ENCODE measurements around the gene EIF5AL1. TPM values are rescaled to one million over a fixed set of nuclear protein-coding genes. Genes with fewer than 3 reads are reported as not detected.

Gene EIF5AL1
- total RNA-seq, 1 donor from 2014 or later, result 0.26 TPM

DNA sequence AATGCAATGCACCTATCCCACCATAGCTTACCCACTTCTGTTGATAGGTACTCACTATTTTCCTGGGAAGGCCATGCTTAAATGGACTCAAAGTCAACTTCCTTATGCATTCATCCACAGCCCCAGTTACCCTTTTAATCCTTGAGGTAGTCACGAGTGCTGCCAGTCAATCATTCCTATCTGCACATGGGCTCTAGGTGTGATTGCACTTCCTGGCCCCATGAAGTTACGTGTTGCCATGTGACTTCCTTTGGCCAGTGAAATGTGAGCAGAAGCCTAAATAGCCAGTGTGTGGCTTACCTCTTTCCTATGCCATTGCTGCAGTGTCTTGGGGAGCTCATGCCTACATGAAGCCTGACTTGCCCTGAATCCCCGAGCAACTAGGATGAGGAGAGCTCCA is 23.5 kb upstream of the EIF5AL1 start:
- H3K4me3 ChIP-seq (ENCODE audit: low read depth, low read length), result no peak overlapping the region
- no peaks in the 10 kb centered on the region for H3K27me3 ChIP-seq (ENCODE audit: control insufficient read depth, insufficient read depth, low read length)
- no peaks in the 10 kb centered on the region for H3K36me3 ChIP-seq (ENCODE audit: control insufficient read depth, insufficient read depth, low read length)
- FAIRE-seq (no peak), DNase-seq (ENCODE audit: low read depth) (no peak)
- TF ChIP-seq, protein P1, sequence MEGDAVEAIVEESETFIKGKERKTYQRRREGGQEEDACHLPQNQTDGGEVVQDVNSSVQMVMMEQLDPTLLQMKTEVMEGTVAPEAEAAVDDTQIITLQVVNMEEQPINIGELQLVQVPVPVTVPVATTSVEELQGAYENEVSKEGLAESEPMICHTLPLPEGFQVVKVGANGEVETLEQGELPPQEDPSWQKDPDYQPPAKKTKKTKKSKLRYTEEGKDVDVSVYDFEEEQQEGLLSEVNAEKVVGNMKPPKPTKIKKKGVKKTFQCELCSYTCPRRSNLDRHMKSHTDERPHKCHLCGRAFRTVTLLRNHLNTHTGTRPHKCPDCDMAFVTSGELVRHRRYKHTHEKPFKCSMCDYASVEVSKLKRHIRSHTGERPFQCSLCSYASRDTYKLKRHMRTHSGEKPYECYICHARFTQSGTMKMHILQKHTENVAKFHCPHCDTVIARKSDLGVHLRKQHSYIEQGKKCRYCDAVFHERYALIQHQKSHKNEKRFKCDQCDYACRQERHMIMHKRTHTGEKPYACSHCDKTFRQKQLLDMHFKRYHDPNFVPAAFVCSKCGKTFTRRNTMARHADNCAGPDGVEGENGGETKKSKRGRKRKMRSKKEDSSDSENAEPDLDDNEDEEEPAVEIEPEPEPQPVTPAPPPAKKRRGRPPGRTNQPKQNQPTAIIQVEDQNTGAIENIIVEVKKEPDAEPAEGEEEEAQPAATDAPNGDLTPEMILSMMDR (IDR thresholded peaks at IDR 0.05; ENCODE audit: insufficient read depth, low read length, severe bottlenecking), result no peak

DNA sequence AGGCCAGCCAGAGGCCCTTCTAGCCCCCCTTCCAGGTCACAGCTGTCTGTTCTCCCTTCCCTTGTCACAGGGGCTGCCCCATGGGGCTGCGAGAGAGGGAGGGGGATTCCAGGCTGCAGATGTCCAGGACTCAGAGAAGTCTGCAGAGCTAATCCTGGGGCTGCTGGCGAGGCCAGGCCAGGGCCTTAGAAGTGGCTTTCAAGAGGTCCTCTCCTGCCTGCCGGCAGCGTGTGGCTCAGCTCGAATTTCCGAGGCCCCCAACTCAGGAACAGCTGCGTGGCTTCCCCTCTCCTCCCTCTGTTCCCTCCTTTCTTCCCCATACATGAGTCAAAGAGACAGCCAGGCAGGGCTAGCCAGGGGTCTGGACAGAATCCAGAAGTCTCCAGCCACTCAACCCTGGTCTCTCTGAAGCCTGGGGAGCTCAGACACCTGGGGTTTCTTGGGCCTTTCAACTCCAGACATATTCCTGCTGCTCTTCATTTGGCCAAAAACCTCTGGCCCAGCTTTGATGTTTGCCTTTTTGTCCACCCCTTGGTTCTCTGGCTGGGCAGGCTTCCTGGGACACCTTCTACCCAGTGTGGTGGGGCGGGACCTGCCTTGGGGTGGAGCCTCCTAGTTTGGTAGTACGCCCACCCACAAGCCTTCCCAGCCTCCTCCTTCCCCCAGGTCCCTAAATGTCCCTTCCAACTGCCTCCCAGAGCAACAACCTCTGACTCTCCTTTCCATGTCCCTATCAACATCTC is 21.8 kb upstream of the EIF5AL1 start:
- Histone ChIP-seq H3K4me3 (ENCODE audit: low read depth, low read length) (no peak overlapping the region), H3K27me3 (ENCODE audit: control insufficient read depth, insufficient read depth, low read length) (peaks cover 3% of the 10 kb centered on the region), H3K36me3 (ENCODE audit: control insufficient read depth, insufficient read depth, low read length) (no peaks in the 10 kb centered on the region)
- TF ChIP-seq, protein P1 (IDR thresholded peaks at IDR 0.05; ENCODE audit: insufficient read depth, low read length, severe bottlenecking), result no peak
- DNase-seq (ENCODE audit: low read depth), result no peak
- FAIRE-seq, result no peak

DNA sequence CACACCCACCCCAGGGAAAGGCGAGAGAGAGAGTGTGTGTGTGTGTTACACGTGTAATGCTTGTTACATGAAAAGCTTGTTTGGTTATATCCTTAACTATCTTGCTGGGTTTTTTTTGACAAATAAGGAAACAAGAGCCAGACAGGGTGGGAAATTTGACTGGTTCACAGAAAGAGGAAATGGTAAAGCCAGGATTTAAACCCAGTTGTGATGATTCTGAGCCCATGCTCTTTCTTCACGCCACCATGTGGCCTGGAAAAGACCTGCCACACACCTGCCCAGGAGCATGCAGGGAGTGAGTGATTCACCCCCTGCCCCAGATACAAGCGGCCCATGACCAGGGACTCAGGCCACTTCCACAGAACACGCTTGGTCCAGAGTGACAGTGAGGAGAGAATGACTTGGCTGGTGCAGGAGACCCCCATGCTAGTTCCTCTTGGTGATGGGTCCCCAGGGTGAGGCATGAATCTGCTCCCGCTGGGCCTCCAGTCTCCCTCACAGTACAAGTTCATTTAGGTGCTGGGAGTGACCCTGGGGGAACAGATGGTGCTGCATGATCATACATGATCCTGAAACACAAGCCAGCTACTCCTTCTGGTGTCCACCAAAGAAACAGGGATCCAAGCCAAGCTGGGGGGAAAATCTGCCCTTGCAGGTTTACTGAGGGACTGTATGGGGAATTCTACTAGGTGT is 21.0 kb upstream of the EIF5AL1 start:
- no peaks in the 10 kb centered on the region for H3K36me3 ChIP-seq (ENCODE audit: control insufficient read depth, insufficient read depth, low read length)
- TF ChIP-seq, protein P1 (IDR thresholded peaks at IDR 0.05; ENCODE audit: insufficient read depth, low read length, severe bottlenecking), result peak; percentile 11
- no peak overlapping the region for H3K4me3 ChIP-seq (ENCODE audit: low read depth, low read length)
- peaks cover 3% of the 10 kb centered on the region for H3K27me3 ChIP-seq (ENCODE audit: control insufficient read depth, insufficient read depth, low read length)
- DNase-seq (ENCODE audit: low read depth) (no peak), FAIRE-seq (no peak)

DNA sequence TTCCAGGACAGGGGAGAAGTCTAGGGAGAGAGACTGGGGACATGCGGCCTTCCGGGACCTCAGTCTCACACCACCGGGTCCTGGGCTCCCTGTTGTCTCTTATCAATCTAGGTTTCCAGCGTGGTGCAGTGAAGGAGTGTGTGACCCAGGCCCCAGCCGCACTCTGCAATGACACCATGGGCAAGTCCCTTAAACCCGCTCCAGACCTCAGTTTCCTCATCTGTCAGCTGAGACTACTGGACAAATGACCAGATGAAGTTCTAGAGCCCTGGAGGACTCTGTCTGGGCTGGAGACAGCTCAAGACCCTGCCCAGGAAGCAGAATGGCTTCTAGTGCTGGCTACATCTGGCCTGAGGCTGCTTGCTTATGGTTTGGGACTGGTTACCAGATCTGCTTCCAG is 20.1 kb upstream of the EIF5AL1 start:
- TF ChIP-seq, protein P1 (IDR thresholded peaks at IDR 0.05; ENCODE audit: insufficient read depth, low read length, severe bottlenecking), result no peak
- Histone ChIP-seq H3K4me3 (ENCODE audit: low read depth, low read length) (no peak overlapping the region), H3K27me3 (ENCODE audit: control insufficient read depth, insufficient read depth, low read length) (peaks cover 5% of the 10 kb centered on the region), H3K36me3 (ENCODE audit: control insufficient read depth, insufficient read depth, low read length) (no peaks in the 10 kb centered on the region)
- DNase-seq (ENCODE audit: low read depth) (no peak), FAIRE-seq (no peak)

DNA sequence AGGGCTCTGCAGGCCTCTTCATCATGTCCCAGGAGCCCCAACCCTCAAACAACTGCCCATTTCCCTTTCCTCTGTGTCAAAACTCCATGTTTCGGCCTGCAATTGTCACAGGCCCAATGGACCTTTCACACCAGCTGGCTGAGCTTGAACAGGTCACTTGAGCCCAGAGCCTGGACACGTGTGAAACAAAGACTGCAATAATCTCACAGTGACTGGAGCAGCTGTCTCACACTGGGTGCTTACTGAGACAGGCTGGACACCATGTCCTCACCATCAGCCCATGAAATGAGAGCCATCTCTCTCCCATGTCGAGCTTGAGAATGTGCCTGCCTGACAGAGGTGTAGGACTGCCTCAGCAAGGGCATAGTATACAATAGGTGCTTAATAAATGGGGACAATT is 19.5 kb upstream of the EIF5AL1 start:
- no peak overlapping the region for H3K4me3 ChIP-seq (ENCODE audit: low read depth, low read length)
- peaks cover 5% of the 10 kb centered on the region for H3K27me3 ChIP-seq (ENCODE audit: control insufficient read depth, insufficient read depth, low read length)
- DNase-seq (ENCODE audit: low read depth) (no peak), FAIRE-seq (no peak)
- TF ChIP-seq, protein P1 (IDR thresholded peaks at IDR 0.05; ENCODE audit: insufficient read depth, low read length, severe bottlenecking), result no peak
- no peaks in the 10 kb centered on the region for H3K36me3 ChIP-seq (ENCODE audit: control insufficient read depth, insufficient read depth, low read length)
